HepG2 (cell line): ENCODE measurements around the gene MST1R. TPM values are rescaled to one million over a fixed set of nuclear protein-coding genes. Genes with fewer than 3 reads are reported as not detected.

Source experiments
- ATF7-NPFF ChIP-seq: sonication (generic); formaldehyde crosslinking; IDR thresholded peaks from 2 replicates; pipeline ENCODE4 v1.8.1; 2023; ENCODE audit warnings: mild to moderate bottlenecking, low read depth, missing genetic modification reagents, moderate library complexity
- CENPT ChIP-seq: sonication (generic); formaldehyde crosslinking; IDR thresholded peaks from 2 replicates; pipeline ENCODE4 v1.8.0; 2022; ENCODE audit warnings: low read depth, mild to moderate bottlenecking, moderate library complexity, missing genetic modification reagents
- ELF3 ChIP-seq: IDR thresholded peaks from 2 replicates; pipeline ENCODE4 v1.6.1; 2016; ENCODE audit warnings: missing genetic modification reagents, missing compliant biosample characterization
- HNRNPUL1 ChIP-seq: fragments of 200-400 bp; formaldehyde crosslinking; IDR thresholded peaks from 2 replicates; pipeline ENCODE4 v1.6.1; 2017; ENCODE audit warnings: low read depth, mild to moderate bottlenecking, low read length, moderate library complexity
- HOXA3 ChIP-seq: sonication (generic); formaldehyde crosslinking; IDR thresholded peaks from 2 replicates; pipeline ENCODE4 v1.5.0; 2020; ENCODE audit warnings: missing genetic modification reagents
- IKZF4 ChIP-seq: sonication (generic); formaldehyde crosslinking; IDR thresholded peaks from 2 replicates; pipeline ENCODE4 v1.5.1; 2020; ENCODE audit warnings: borderline replicate concordance, mild to moderate bottlenecking, low read depth, missing genetic modification reagents; ENCODE audit errors: not compliant biosample characterization
- MXD4 ChIP-seq: IDR thresholded peaks from 2 replicates; pipeline ENCODE4 v1.6.1; 2016; ENCODE audit warnings: mild to moderate bottlenecking, missing biosample characterization, missing genetic modification reagents
- NPAS2 ChIP-seq: sonication (generic); formaldehyde crosslinking; IDR thresholded peaks from 2 replicates; pipeline ENCODE4 v1.8.0; 2022; ENCODE audit warnings: mild to moderate bottlenecking, missing genetic modification reagents, borderline replicate concordance
- PCBP1 ChIP-seq: fragments of 200-400 bp; formaldehyde crosslinking; IDR thresholded peaks from 2 replicates; pipeline ENCODE4 v1.6.1; 2017; ENCODE audit warnings: mild to moderate bottlenecking, low read depth, low read length, borderline replicate concordance
- TOPORS ChIP-seq: sonication (generic); formaldehyde crosslinking; IDR thresholded peaks from 2 replicates; pipeline ENCODE4 v1.8.0; 2023; ENCODE audit warnings: mild to moderate bottlenecking, missing genetic modification reagents
- ZC3H13 ChIP-seq: sonication (generic); formaldehyde crosslinking; IDR thresholded peaks from 2 replicates; pipeline ENCODE4 v1.8.1; 2023; ENCODE audit warnings: mild to moderate bottlenecking, missing genetic modification reagents, moderate library complexity
- ZIK1 ChIP-seq: sonication (generic); formaldehyde crosslinking; IDR thresholded peaks from 2 replicates; pipeline ENCODE4 v1.5.0; 2020; ENCODE audit warnings: mild to moderate bottlenecking, low read depth, missing genetic modification reagents, borderline replicate concordance
- ZNF317 ChIP-seq: sonication (generic); formaldehyde crosslinking; IDR thresholded peaks from 2 replicates; pipeline ENCODE4 v1.5.0; 2020; ENCODE audit warnings: mild to moderate bottlenecking, missing genetic modification reagents
- ZNF430 ChIP-seq: sonication (generic); formaldehyde crosslinking; IDR thresholded peaks from 2 replicates; pipeline ENCODE4 v1.9.0; 2021; ENCODE audit warnings: mild to moderate bottlenecking, missing genetic modification reagents
- ZNF737 ChIP-seq: sonication (generic); formaldehyde crosslinking; IDR thresholded peaks from 2 replicates; pipeline ENCODE4 v1.5.0; 2020; ENCODE audit warnings: missing genetic modification reagents, mild to moderate bottlenecking, borderline replicate concordance
- ZSCAN31 ChIP-seq: sonication (generic); formaldehyde crosslinking; IDR thresholded peaks from 2 replicates; pipeline ENCODE4 v1.5.0; 2020; ENCODE audit warnings: low read depth, mild to moderate bottlenecking, missing genetic modification reagents
- polyA plus RNA-seq, 8 experiments: library from polyadenylated mRNA; depleted of rRNA in 3 of 8; stranded (reverse) in 7 of 8; unstranded in 1 of 8; fragments of >200 nt; fragmentation: Illumina TruSeq in 4 of 8; extraction: Trizol in 4 of 8; gene quantifications; 2 replicates each; pipeline versions ENCODE4 v1.2.1 to v1.2.3, GENCODE V29; 2011 to 2016; ENCODE audit warnings: low read depth in 4 of 8, missing spikeins in 1 of 8, mixed read lengths in 1 of 8; ENCODE audit not compliant: insufficient read depth in 1 of 8
- total RNA-seq, 5 experiments: library from RNA; depleted of rRNA; stranded (reverse); fragments of >200 nt; fragmentation: Illumina TruSeq; extraction: Trizol; gene quantifications; 2 replicates each; pipeline ENCODE4 v1.2.3, GENCODE V29; 2016; ENCODE audit warnings: low read depth in 1 of 5
- TF ChIP-seq, protein P1 (sequence below): sonication (generic); formaldehyde crosslinking; IDR thresholded peaks from 2 replicates; pipeline ENCODE4 v1.8.1; 2022; ENCODE audit warnings: mild to moderate bottlenecking, missing genetic modification reagents
- TF ChIP-seq, protein P2 (sequence below): sonication (generic); formaldehyde crosslinking; IDR thresholded peaks from 2 replicates; pipeline ENCODE4 v1.4.0; 2020; ENCODE audit warnings: mild to moderate bottlenecking, missing genetic modification reagents
- TF ChIP-seq, protein P3 (sequence below): sonication (generic); formaldehyde crosslinking; IDR thresholded peaks from 2 replicates; pipeline ENCODE4 v1.5.0; 2020; ENCODE audit warnings: missing genetic modification reagents
- TF ChIP-seq, protein P4 (sequence below): sonication (generic); formaldehyde crosslinking; conservative IDR thresholded peaks from 2 replicates; pipeline ENCODE4 v1.8.0; 2022; ENCODE audit warnings: low read depth, missing genetic modification reagents
- TF ChIP-seq, protein P5 (sequence below): sonication (generic); formaldehyde crosslinking; IDR thresholded peaks from 2 replicates; pipeline ENCODE4; 2020; ENCODE audit warnings: missing genetic modification reagents, mild to moderate bottlenecking, borderline replicate concordance

The MST1R gene
- total and polyA plus RNA-seq, 2 of the 13 experiments (the other 11 are each of a cell fraction or from before 2014, with no cell fraction given) = 0.11 to 0.77 TPM

DNA sequence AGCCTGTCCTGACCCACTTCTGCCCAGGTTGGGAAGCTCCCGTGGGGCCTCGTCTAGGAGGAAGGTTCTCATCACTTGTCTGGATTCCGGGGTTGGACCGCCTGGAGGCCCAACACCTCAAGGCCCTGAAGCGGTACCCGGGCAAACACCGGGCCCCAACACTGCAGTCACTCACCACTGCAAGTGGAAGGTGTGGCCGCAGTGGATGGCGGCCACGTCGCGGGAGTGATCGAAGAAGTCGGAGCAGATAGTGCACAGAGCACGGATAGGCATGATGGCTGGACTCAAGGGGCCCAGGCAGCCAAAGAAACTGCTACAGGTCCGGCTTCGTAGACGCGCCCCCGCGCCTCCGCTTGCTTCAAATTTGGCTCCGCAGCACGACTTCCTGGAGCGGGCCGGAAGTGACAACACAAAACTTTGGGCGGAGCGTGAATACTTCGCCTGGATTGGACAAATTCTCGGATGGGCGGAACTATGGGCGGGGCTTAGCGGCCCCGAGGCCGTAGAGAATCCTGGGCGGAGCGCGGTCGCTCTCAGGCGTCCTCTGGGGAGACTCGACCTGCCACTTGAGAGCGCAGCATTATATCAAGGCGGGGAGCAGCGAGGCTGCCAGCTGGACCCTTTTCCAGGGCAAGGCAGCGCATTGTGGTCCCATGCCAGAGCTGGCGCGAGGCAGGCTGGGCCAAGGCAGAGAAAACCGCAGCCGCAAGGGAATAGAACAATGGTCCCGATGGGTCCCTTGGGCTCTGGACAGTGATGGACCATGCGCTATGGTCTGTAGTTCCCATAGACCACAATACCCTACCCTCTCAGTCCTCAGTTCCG, 47.3 kb downstream of the MST1R start, which contains the start of gene TRAIP (continued):
- TF ChIP-seq, protein P1, sequence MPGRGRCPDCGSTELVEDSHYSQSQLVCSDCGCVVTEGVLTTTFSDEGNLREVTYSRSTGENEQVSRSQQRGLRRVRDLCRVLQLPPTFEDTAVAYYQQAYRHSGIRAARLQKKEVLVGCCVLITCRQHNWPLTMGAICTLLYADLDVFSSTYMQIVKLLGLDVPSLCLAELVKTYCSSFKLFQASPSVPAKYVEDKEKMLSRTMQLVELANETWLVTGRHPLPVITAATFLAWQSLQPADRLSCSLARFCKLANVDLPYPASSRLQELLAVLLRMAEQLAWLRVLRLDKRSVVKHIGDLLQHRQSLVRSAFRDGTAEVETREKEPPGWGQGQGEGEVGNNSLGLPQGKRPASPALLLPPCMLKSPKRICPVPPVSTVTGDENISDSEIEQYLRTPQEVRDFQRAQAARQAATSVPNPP (CRISPR knock-in tag) = peak; percentile 19; the same call in 1 of the 2 replicates
- 0 out of 2 replicates have a peak, but pooled peaks have one; percentile 44 for TF ChIP-seq ZSCAN31 (CRISPR knock-in tag)
- peak; percentile 16 for TF ChIP-seq IKZF4 (CRISPR knock-in tag)
- TF ChIP-seq NPAS2 = no peak
- peak; percentile 50; the same call in 1 of the 2 replicates for TF ChIP-seq MXD4
- TF ChIP-seq HOXA3 (CRISPR knock-in tag) = peak; percentile 82
- TF ChIP-seq ZC3H13 = peak; percentile 77; the same call in 1 of the 2 replicates
- peak; percentile 62; the same call in 1 of the 2 replicates for TF ChIP-seq ZNF317 (CRISPR knock-in tag)
- peak; percentile 53; the same call in 1 of the 2 replicates for TF ChIP-seq ZIK1
- TF ChIP-seq, protein P2, sequence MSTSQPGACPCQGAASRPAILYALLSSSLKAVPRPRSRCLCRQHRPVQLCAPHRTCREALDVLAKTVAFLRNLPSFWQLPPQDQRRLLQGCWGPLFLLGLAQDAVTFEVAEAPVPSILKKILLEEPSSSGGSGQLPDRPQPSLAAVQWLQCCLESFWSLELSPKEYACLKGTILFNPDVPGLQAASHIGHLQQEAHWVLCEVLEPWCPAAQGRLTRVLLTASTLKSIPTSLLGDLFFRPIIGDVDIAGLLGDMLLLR (CRISPR knock-in tag) = peak; percentile 66
- TF ChIP-seq TOPORS (CRISPR knock-in tag) = 0 out of 2 replicates have a peak, but pooled peaks have one; percentile 29
- TF ChIP-seq HNRNPUL1 = no peak
- peak; percentile 84; the same call in 1 of the 2 replicates for TF ChIP-seq CENPT (CRISPR knock-in tag)
- TF ChIP-seq, protein P3, sequence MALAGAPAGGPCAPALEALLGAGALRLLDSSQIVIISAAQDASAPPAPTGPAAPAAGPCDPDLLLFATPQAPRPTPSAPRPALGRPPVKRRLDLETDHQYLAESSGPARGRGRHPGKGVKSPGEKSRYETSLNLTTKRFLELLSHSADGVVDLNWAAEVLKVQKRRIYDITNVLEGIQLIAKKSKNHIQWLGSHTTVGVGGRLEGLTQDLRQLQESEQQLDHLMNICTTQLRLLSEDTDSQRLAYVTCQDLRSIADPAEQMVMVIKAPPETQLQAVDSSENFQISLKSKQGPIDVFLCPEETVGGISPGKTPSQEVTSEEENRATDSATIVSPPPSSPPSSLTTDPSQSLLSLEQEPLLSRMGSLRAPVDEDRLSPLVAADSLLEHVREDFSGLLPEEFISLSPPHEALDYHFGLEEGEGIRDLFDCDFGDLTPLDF (CRISPR knock-in tag) = peak; percentile 60; the same call in 1 of the 2 replicates
- TF ChIP-seq, protein P4, sequence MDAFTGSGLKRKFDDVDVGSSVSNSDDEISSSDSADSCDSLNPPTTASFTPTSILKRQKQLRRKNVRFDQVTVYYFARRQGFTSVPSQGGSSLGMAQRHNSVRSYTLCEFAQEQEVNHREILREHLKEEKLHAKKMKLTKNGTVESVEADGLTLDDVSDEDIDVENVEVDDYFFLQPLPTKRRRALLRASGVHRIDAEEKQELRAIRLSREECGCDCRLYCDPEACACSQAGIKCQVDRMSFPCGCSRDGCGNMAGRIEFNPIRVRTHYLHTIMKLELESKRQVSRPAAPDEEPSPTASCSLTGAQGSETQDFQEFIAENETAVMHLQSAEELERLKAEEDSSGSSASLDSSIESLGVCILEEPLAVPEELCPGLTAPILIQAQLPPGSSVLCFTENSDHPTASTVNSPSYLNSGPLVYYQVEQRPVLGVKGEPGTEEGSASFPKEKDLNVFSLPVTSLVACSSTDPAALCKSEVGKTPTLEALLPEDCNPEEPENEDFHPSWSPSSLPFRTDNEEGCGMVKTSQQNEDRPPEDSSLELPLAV (CRISPR knock-in tag) = no peak
- peak; percentile 84 for TF ChIP-seq ATF7-NPFF (CRISPR knock-in tag)
- peak; percentile 66 for TF ChIP-seq ELF3 (CRISPR knock-in tag)
- no peak for TF ChIP-seq ZNF737
- TF ChIP-seq PCBP1 = peak; percentile 84; the same call in 1 of the 2 replicates
- TF ChIP-seq, protein P5, sequence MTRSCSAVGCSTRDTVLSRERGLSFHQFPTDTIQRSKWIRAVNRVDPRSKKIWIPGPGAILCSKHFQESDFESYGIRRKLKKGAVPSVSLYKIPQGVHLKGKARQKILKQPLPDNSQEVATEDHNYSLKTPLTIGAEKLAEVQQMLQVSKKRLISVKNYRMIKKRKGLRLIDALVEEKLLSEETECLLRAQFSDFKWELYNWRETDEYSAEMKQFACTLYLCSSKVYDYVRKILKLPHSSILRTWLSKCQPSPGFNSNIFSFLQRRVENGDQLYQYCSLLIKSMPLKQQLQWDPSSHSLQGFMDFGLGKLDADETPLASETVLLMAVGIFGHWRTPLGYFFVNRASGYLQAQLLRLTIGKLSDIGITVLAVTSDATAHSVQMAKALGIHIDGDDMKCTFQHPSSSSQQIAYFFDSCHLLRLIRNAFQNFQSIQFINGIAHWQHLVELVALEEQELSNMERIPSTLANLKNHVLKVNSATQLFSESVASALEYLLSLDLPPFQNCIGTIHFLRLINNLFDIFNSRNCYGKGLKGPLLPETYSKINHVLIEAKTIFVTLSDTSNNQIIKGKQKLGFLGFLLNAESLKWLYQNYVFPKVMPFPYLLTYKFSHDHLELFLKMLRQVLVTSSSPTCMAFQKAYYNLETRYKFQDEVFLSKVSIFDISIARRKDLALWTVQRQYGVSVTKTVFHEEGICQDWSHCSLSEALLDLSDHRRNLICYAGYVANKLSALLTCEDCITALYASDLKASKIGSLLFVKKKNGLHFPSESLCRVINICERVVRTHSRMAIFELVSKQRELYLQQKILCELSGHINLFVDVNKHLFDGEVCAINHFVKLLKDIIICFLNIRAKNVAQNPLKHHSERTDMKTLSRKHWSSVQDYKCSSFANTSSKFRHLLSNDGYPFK (CRISPR knock-in tag) = peak; percentile 60
- TF ChIP-seq ZNF430 (CRISPR knock-in tag) = no peak
